ENCODE results near the gene GPS1.

Gene GPS1

GRCh38 chr17:82045936-82046484 lies 5.7 kb upstream of the GPS1 start:
- Histone ChIP-seq H3K27ac (ENCODE audit: insufficient read depth in 1 of 2, low read depth in 1 of 2, low read length in 2 of 2, poor library complexity in 1 of 2, severe bottlenecking in 2 of 2) (no peak overlapping the region), H3K4me1 (ENCODE audit: control extremely low read depth in 1 of 4, control insufficient read depth in 4 of 4, insufficient read depth in 4 of 4, low read length in 3 of 4) (peaks cover 0 to 11% (median 8%) of the 10 kb centered on the region in 4 experiments), H3K27me3 (replicated peaks in 2 of 5; ENCODE audit: control insufficient read depth in 4 of 5, insufficient read depth in 5 of 5, low read length in 4 of 5) (no peaks in the 10 kb centered on the region), H3K36me3 (ENCODE audit: control insufficient read depth in 4 of 4, insufficient read depth in 4 of 4, low read length in 3 of 4) (peaks cover 0 to 30% (median 19%) of the 10 kb centered on the region in 4 experiments), H3K4me3 (ENCODE audit: control insufficient read depth in 1 of 7, extremely low read depth in 1 of 7, insufficient read depth in 4 of 7, low read depth in 2 of 7, low read length in 6 of 7) (no peak overlapping the region), H3K9me3 (ENCODE audit: control extremely low read depth in 1 of 5, control insufficient read depth in 4 of 5, insufficient read depth in 2 of 5, low read depth in 1 of 5, low read length in 4 of 5) (no peaks in the 10 kb centered on the region)
- POLR2A ChIA-PET, result no interaction called here
- CTCF ChIA-PET, result no interaction called here
- 97% methylated on average over 13 of the region's 14 CpGs for WGBS (ENCODE audit: insufficient coverage)
- DNase-seq, result no peak

GRCh38 chr17:82046903-82047302 lies 4.8 kb upstream of the GPS1 start:
- POLR2A ChIA-PET, result no interaction called here
- Histone ChIP-seq H3K4me1 (ENCODE audit: control extremely low read depth in 1 of 4, control insufficient read depth in 4 of 4, insufficient read depth in 4 of 4, low read length in 3 of 4) (peaks cover 0 to 13% (median 9%) of the 10 kb centered on the region in 4 experiments), H3K27ac (ENCODE audit: insufficient read depth in 1 of 2, low read depth in 1 of 2, low read length in 2 of 2, poor library complexity in 1 of 2, severe bottlenecking in 2 of 2) (no peak overlapping the region), H3K36me3 (ENCODE audit: control insufficient read depth in 4 of 4, insufficient read depth in 4 of 4, low read length in 3 of 4) (peaks cover 0 to 30% (median 19%) of the 10 kb centered on the region in 4 experiments), H3K27me3 (replicated peaks in 2 of 5; ENCODE audit: control insufficient read depth in 4 of 5, insufficient read depth in 5 of 5, low read length in 4 of 5) (no peaks in the 10 kb centered on the region), H3K9me3 (ENCODE audit: control extremely low read depth in 1 of 5, control insufficient read depth in 4 of 5, insufficient read depth in 2 of 5, low read depth in 1 of 5, low read length in 4 of 5) (no peaks in the 10 kb centered on the region), H3K4me3 (ENCODE audit: control insufficient read depth in 1 of 7, extremely low read depth in 1 of 7, insufficient read depth in 4 of 7, low read depth in 2 of 7, low read length in 6 of 7) (no peak overlapping the region)
- no peak for DNase-seq
- 95% methylated on average over 21 of the region's 21 CpGs for WGBS (ENCODE audit: insufficient coverage)
- CTCF ChIA-PET, result no interaction called here

GRCh38 chr17:82047379-82047778 lies 4.3 kb upstream of the GPS1 start:
- CTCF ChIA-PET, result no interaction called here
- Histone ChIP-seq H3K4me3 (ENCODE audit: control insufficient read depth in 1 of 7, extremely low read depth in 1 of 7, insufficient read depth in 4 of 7, low read depth in 2 of 7, low read length in 6 of 7) (no peak overlapping the region), H3K27ac (ENCODE audit: insufficient read depth in 1 of 2, low read depth in 1 of 2, low read length in 2 of 2, poor library complexity in 1 of 2, severe bottlenecking in 2 of 2) (no peak overlapping the region), H3K4me1 (ENCODE audit: control extremely low read depth in 1 of 4, control insufficient read depth in 4 of 4, insufficient read depth in 4 of 4, low read length in 3 of 4) (peaks cover 0 to 16% (median 12%) of the 10 kb centered on the region in 4 experiments), H3K9me3 (ENCODE audit: control extremely low read depth in 1 of 5, control insufficient read depth in 4 of 5, insufficient read depth in 2 of 5, low read depth in 1 of 5, low read length in 4 of 5) (no peaks in the 10 kb centered on the region), H3K27me3 (replicated peaks in 2 of 5; ENCODE audit: control insufficient read depth in 4 of 5, insufficient read depth in 5 of 5, low read length in 4 of 5) (no peaks in the 10 kb centered on the region), H3K36me3 (ENCODE audit: control insufficient read depth in 4 of 4, insufficient read depth in 4 of 4, low read length in 3 of 4) (peaks cover 0 to 30% (median 19%) of the 10 kb centered on the region in 4 experiments)
- WGBS (ENCODE audit: insufficient coverage), result 99% methylated on average over 19 of the region's 24 CpGs
- POLR2A ChIA-PET, result no interaction called here
- DNase-seq, result no peak

- WGBS (ENCODE audit: insufficient coverage), result 98% methylated on average over 24 of the region's 25 CpGs
- Histone ChIP-seq H3K36me3 (ENCODE audit: control insufficient read depth in 4 of 4, insufficient read depth in 4 of 4, low read length in 3 of 4) (peaks cover 0 to 30% (median 19%) of the 10 kb centered on the region in 4 experiments), H3K27me3 (replicated peaks in 2 of 5; ENCODE audit: control insufficient read depth in 4 of 5, insufficient read depth in 5 of 5, low read length in 4 of 5) (no peaks in the 10 kb centered on the region), H3K9me3 (ENCODE audit: control extremely low read depth in 1 of 5, control insufficient read depth in 4 of 5, insufficient read depth in 2 of 5, low read depth in 1 of 5, low read length in 4 of 5) (no peaks in the 10 kb centered on the region), H3K27ac (ENCODE audit: insufficient read depth in 1 of 2, low read depth in 1 of 2, low read length in 2 of 2, poor library complexity in 1 of 2, severe bottlenecking in 2 of 2) (no peak overlapping the region), H3K4me3 (ENCODE audit: control insufficient read depth in 1 of 7, extremely low read depth in 1 of 7, insufficient read depth in 4 of 7, low read depth in 2 of 7, low read length in 6 of 7) (no peak overlapping the region), H3K4me1 (ENCODE audit: control extremely low read depth in 1 of 4, control insufficient read depth in 4 of 4, insufficient read depth in 4 of 4, low read length in 3 of 4) (peaks cover 0 to 23% (median 18%) of the 10 kb centered on the region in 4 experiments)
- ChIA-PET POLR2A (no interaction called here), CTCF (no interaction called here)
- no peak for DNase-seq
Observed at GRCh38 chr17:82047914-82048570, 3.7 kb upstream of the GPS1 start.

GRCh38 chr17:82048571-82048971 lies 3.1 kb upstream of the GPS1 start:
- no peak overlapping the region for H3K4me3 ChIP-seq (ENCODE audit: control insufficient read depth in 1 of 7, extremely low read depth in 1 of 7, insufficient read depth in 4 of 7, low read depth in 2 of 7, low read length in 6 of 7)
- H3K9me3 ChIP-seq (ENCODE audit: control extremely low read depth in 1 of 5, control insufficient read depth in 4 of 5, insufficient read depth in 2 of 5, low read depth in 1 of 5, low read length in 4 of 5), result no peaks in the 10 kb centered on the region
- no peaks in the 10 kb centered on the region for H3K27me3 ChIP-seq (replicated peaks in 2 of 5; ENCODE audit: control insufficient read depth in 4 of 5, insufficient read depth in 5 of 5, low read length in 4 of 5)
- H3K4me1 ChIP-seq (ENCODE audit: control extremely low read depth in 1 of 4, control insufficient read depth in 4 of 4, insufficient read depth in 4 of 4, low read length in 3 of 4), result peaks cover 0 to 25% (median 21%) of the 10 kb centered on the region in 4 experiments
- 96% methylated on average over 13 of the region's 20 CpGs for WGBS (ENCODE audit: insufficient coverage)
- H3K36me3 ChIP-seq (ENCODE audit: control insufficient read depth in 4 of 4, insufficient read depth in 4 of 4, low read length in 3 of 4), result peaks cover 0 to 35% (median 19%) of the 10 kb centered on the region in 4 experiments
- CTCF ChIA-PET, result no interaction called here
- no peak for DNase-seq
- POLR2A ChIA-PET, result no interaction called here
- no peak overlapping the region for H3K27ac ChIP-seq (ENCODE audit: insufficient read depth in 1 of 2, low read depth in 1 of 2, low read length in 2 of 2, poor library complexity in 1 of 2, severe bottlenecking in 2 of 2)

GRCh38 chr17:82049106-82049505 lies 2.6 kb upstream of the GPS1 start:
- Histone ChIP-seq H3K4me3 (ENCODE audit: control insufficient read depth in 1 of 7, extremely low read depth in 1 of 7, insufficient read depth in 4 of 7, low read depth in 2 of 7, low read length in 6 of 7) (no peak overlapping the region), H3K36me3 (ENCODE audit: control insufficient read depth in 4 of 4, insufficient read depth in 4 of 4, low read length in 3 of 4) (peaks cover 0 to 41% (median 21%) of the 10 kb centered on the region in 4 experiments), H3K27me3 (replicated peaks in 2 of 5; ENCODE audit: control insufficient read depth in 4 of 5, insufficient read depth in 5 of 5, low read length in 4 of 5) (no peaks in the 10 kb centered on the region), H3K9me3 (ENCODE audit: control extremely low read depth in 1 of 5, control insufficient read depth in 4 of 5, insufficient read depth in 2 of 5, low read depth in 1 of 5, low read length in 4 of 5) (no peaks in the 10 kb centered on the region), H3K4me1 (ENCODE audit: control extremely low read depth in 1 of 4, control insufficient read depth in 4 of 4, insufficient read depth in 4 of 4, low read length in 3 of 4) (peaks cover 0 to 25% (median 21%) of the 10 kb centered on the region in 4 experiments), H3K27ac (ENCODE audit: insufficient read depth in 1 of 2, low read depth in 1 of 2, low read length in 2 of 2, poor library complexity in 1 of 2, severe bottlenecking in 2 of 2) (no peak overlapping the region)
- CTCF ChIA-PET, result no interaction called here
- POLR2A ChIA-PET, result no interaction called here
- DNase-seq, result no peak
- WGBS (ENCODE audit: insufficient coverage), result 100% methylated on average over 3 of the region's 8 CpGs

GRCh38 chr17:82049521-82049971 lies 2.2 kb upstream of the GPS1 start:
- Histone ChIP-seq H3K4me3 (ENCODE audit: control insufficient read depth in 1 of 7, extremely low read depth in 1 of 7, insufficient read depth in 4 of 7, low read depth in 2 of 7, low read length in 6 of 7) (no peak overlapping the region), H3K9me3 (ENCODE audit: control extremely low read depth in 1 of 5, control insufficient read depth in 4 of 5, insufficient read depth in 2 of 5, low read depth in 1 of 5, low read length in 4 of 5) (no peaks in the 10 kb centered on the region), H3K4me1 (ENCODE audit: control extremely low read depth in 1 of 4, control insufficient read depth in 4 of 4, insufficient read depth in 4 of 4, low read length in 3 of 4) (peaks cover 0 to 25% (median 21%) of the 10 kb centered on the region in 4 experiments), H3K27ac (ENCODE audit: insufficient read depth in 1 of 2, low read depth in 1 of 2, low read length in 2 of 2, poor library complexity in 1 of 2, severe bottlenecking in 2 of 2) (no peak overlapping the region), H3K36me3 (ENCODE audit: control insufficient read depth in 4 of 4, insufficient read depth in 4 of 4, low read length in 3 of 4) (peaks cover 0 to 45% (median 24%) of the 10 kb centered on the region in 4 experiments), H3K27me3 (replicated peaks in 2 of 5; ENCODE audit: control insufficient read depth in 4 of 5, insufficient read depth in 5 of 5, low read length in 4 of 5) (no peaks in the 10 kb centered on the region)
- CTCF ChIA-PET, result interaction anchor here (0.9 to 1.9 kb wide), 3 partner anchors 10 to 17 kb away, joined by 4 to 8 read pairs (median 5); partner anchors contain the start of gene DCXR
- POLR2A ChIA-PET, result interaction anchor here (0.5 kb wide), 1 partner anchor 66 kb away, joined by 3 read pairs; no protein-coding TSS in a partner anchor
- no peak for DNase-seq
- WGBS (ENCODE audit: insufficient coverage), result 98% methylated on average over 16 of the region's 16 CpGs
